Mesothelial cell of epicardium (in vitro differentiated cells): Measurements from ENCODE around the gene STUB1. TPM values are rescaled to one million over a fixed set of nuclear protein-coding genes. Genes with fewer than 3 reads are reported as not detected.

Experiments used
- DNase-seq, 2 experiments: peaks; one replicate each; pipeline ENCODE4 v3.0.0; 2021; ENCODE audit warnings: low spot score in 2 of 2; ENCODE audit not compliant: unreplicated experiment in 2 of 2
- H3K27ac Mint-ChIP-seq: 2 replicates; pipeline ENCODE4 v1.8.0; 2021; ENCODE audit warnings: mixed read lengths
- H3K27me3 Mint-ChIP-seq: 2 replicates; pipeline ENCODE4 v1.8.0; 2021; ENCODE audit warnings: low read depth, mixed read lengths
- H3K36me3 Mint-ChIP-seq: 2 replicates; pipeline ENCODE4 v1.8.0; 2021; ENCODE audit warnings: mixed read lengths
- H3K4me1 Mint-ChIP-seq: 2 replicates; pipeline ENCODE4 v1.8.0; 2021; ENCODE audit warnings: mixed read lengths
- H3K4me3 Mint-ChIP-seq: 2 replicates; pipeline ENCODE4 v1.8.0; 2021; ENCODE audit warnings: mild to moderate bottlenecking, moderate library complexity, mixed read lengths
- H3K9me3 Mint-ChIP-seq: 2 replicates; pipeline ENCODE4 v1.8.0; 2021; ENCODE audit warnings: mixed read lengths
- CTCF ChIP-seq: fragments of 200-600 bp; sonication (generic); IDR thresholded peaks from one replicate; pipeline ENCODE4 v1.5.0; 2021; ENCODE audit warnings: antibody characterized with exemption; ENCODE audit not compliant: unreplicated experiment
- total RNA-seq: library from RNA; stranded (reverse); gene quantifications from 3 replicates; pipeline ENCODE4 v1.2.1, GENCODE V29; 2021

STUB1 gene
- total RNA-seq, 1 donor from 2014 or later = 69.4 TPM

GRCh38 chr16:716768-717325 is 36.6 kb downstream of the STUB1 start:
- no peak for DNase-seq
- no peak overlapping the region for H3K27ac Mint-ChIP-seq
- H3K4me1 Mint-ChIP-seq = peaks cover 13% of the 10 kb centered on the region
- H3K4me3 Mint-ChIP-seq = no peak overlapping the region
- H3K27me3 Mint-ChIP-seq = peaks cover 37% of the 10 kb centered on the region
- no peaks in the 10 kb centered on the region for H3K36me3 Mint-ChIP-seq
- H3K9me3 Mint-ChIP-seq = no peaks in the 10 kb centered on the region
- TF ChIP-seq CTCF = no peak

- Mint-ChIP-seq H3K27ac (no peak overlapping the region), H3K36me3 (no peaks in the 10 kb centered on the region), H3K9me3 (no peaks in the 10 kb centered on the region), H3K4me3 (no peak overlapping the region), H3K4me1 (peaks cover 13% of the 10 kb centered on the region), H3K27me3 (peaks cover 32% of the 10 kb centered on the region)
- no peak for TF ChIP-seq CTCF
- no peak for DNase-seq
Observed at GRCh38 chr16:717450-718245, 37.4 kb downstream of the STUB1 start.

GRCh38 chr16:718389-718788 is 38.2 kb downstream of the STUB1 start:
- H3K9me3 Mint-ChIP-seq = no peaks in the 10 kb centered on the region
- no peak for TF ChIP-seq CTCF
- no peak overlapping the region for H3K27ac Mint-ChIP-seq
- H3K36me3 Mint-ChIP-seq = no peaks in the 10 kb centered on the region
- no peak overlapping the region for H3K4me3 Mint-ChIP-seq
- H3K27me3 Mint-ChIP-seq = peaks cover 27% of the 10 kb centered on the region
- no peak for DNase-seq
- H3K4me1 Mint-ChIP-seq = peaks cover 13% of the 10 kb centered on the region

GRCh38 chr16:718922-719321 is 38.7 kb downstream of the STUB1 start:
- Mint-ChIP-seq H3K4me3 (no peak overlapping the region), H3K27me3 (peaks cover 22% of the 10 kb centered on the region), H3K9me3 (no peaks in the 10 kb centered on the region), H3K27ac (no peak overlapping the region), H3K36me3 (no peaks in the 10 kb centered on the region), H3K4me1 (peaks cover 13% of the 10 kb centered on the region)
- TF ChIP-seq CTCF = no peak
- no peak for DNase-seq

- no peak for TF ChIP-seq CTCF
- H3K4me3 Mint-ChIP-seq = peak overlapping the region; percentile 77
- peaks cover 14% of the 10 kb centered on the region for H3K27me3 Mint-ChIP-seq
- peaks cover 13% of the 10 kb centered on the region for H3K4me1 Mint-ChIP-seq
- H3K36me3 Mint-ChIP-seq = no peaks in the 10 kb centered on the region
- DNase-seq = no peak
- H3K9me3 Mint-ChIP-seq = no peaks in the 10 kb centered on the region
- peak overlapping the region; percentile 92 for H3K27ac Mint-ChIP-seq
Observed at GRCh38 chr16:719815-720446, 39.7 kb downstream of the STUB1 start.
